ENCODE measurements around the gene PTPRN2.

Gene PTPRN2

GRCh38 chr7:158588878-158589442 is 1.3 kb upstream of the PTPRN2 start:
- ChIA-PET CTCF (interaction anchor here (0.7 kb wide), 1 partner anchor 19 kb away, joined by 4 read pairs; no protein-coding TSS in a partner anchor), POLR2A (no interaction called here)
- no peak for DNase-seq (ENCODE audit: extremely low spot score)
- no peak for TF ChIP-seq ELF4 (IDR thresholded peaks at IDR 0.05)
- TF ChIP-seq TARDBP (IDR thresholded peaks at IDR 0.05) = no peak

DNA sequence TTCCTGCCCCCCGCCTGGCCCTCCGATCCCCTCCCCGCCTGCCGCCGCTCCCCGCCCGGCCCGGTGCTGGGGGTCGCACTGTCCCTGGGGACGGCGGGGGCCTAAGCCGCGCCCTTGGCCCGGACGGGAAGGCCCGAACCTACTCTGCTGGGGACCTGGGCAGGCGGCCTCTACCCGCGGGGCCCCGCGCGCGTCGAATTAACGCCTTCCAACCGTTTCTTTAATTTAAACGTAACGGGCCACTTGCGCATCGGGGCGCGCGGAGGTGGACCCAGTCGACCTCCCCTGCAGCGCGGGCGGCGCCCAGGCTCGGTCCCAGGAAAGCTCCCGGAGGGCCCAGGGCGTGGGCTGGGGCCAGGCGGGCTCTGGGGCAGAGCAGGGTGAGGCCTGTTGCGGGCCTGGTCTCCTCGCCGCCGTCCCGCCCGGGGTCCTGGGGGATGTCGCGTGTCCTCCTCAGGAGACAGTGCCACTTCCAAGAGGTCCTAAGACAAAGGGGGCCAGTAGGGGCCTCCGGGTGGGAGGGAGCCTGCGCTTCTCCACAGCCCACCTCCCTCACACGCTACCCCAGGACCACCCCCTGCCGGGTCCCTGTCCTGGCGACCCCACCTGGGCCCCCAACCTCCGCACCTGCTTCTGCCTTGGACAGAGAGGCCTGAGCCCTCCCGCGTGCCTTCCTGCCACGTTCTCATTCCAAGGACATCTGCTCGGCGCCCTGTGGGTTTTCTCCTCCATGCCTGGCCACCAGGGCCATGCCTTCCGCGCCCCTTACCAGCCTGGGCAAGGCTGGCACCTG is 658 bp upstream of the PTPRN2 start:
- DNase-seq (ENCODE audit: extremely low spot score) = no peak
- ChIA-PET POLR2A (no interaction called here), CTCF (no interaction called here)
- TF ChIP-seq FOXA1 (IDR thresholded peaks at IDR 0.05) = no peak
- no peak for TF ChIP-seq L3MBTL2 (conservative IDR thresholded peaks at IDR 0.05)
- TF ChIP-seq HDGF (IDR thresholded peaks at IDR 0.05; ENCODE audit: borderline replicate concordance) = no peak
- no peak for TF ChIP-seq PKNOX1 (IDR thresholded peaks at IDR 0.05)
- TF ChIP-seq FOXM1 (IDR thresholded peaks at IDR 0.05; ENCODE audit: borderline replicate concordance) = no peak
- no peak for TF ChIP-seq SUZ12 (IDR thresholded peaks at IDR 0.05)
- no peak for TF ChIP-seq NFRKB (IDR thresholded peaks at IDR 0.05)
- TF ChIP-seq BHLHE40 (IDR thresholded peaks at IDR 0.05; ENCODE audit: borderline replicate concordance) = no peak
- TF ChIP-seq FOXK2 (IDR thresholded peaks at IDR 0.05) = no peak
- TF ChIP-seq LEF1 (IDR thresholded peaks at IDR 0.05; ENCODE audit: borderline replicate concordance) = no peak
- no peak for TF ChIP-seq ELF4 (IDR thresholded peaks at IDR 0.05)
- no peak for TF ChIP-seq ARNT (IDR thresholded peaks at IDR 0.05)
- TF ChIP-seq CTBP1 (IDR thresholded peaks at IDR 0.05; ENCODE audit: borderline replicate concordance) = no peak
- no peak for TF ChIP-seq TARDBP (IDR thresholded peaks at IDR 0.05)
- TF ChIP-seq SP1 (IDR thresholded peaks at IDR 0.05) = no peak
- TF ChIP-seq ZNF384 (IDR thresholded peaks at IDR 0.05) = no peak

- no peak for TF ChIP-seq PKNOX1 (IDR thresholded peaks at IDR 0.05)
- no peak for TF ChIP-seq CTBP1 (IDR thresholded peaks at IDR 0.05; ENCODE audit: borderline replicate concordance)
- TF ChIP-seq NFRKB (IDR thresholded peaks at IDR 0.05) = no peak
- TF ChIP-seq ELF4 (IDR thresholded peaks at IDR 0.05) = no peak
- TF ChIP-seq FOXA1 (IDR thresholded peaks at IDR 0.05) = no peak
- CTCF ChIA-PET = no interaction called here
- DNase-seq (ENCODE audit: extremely low spot score) = no peak
- POLR2A ChIA-PET = no interaction called here
These were observed 993 bp downstream of the PTPRN2 start for GRCh38 chr7:158586499-158587161.

DNA sequence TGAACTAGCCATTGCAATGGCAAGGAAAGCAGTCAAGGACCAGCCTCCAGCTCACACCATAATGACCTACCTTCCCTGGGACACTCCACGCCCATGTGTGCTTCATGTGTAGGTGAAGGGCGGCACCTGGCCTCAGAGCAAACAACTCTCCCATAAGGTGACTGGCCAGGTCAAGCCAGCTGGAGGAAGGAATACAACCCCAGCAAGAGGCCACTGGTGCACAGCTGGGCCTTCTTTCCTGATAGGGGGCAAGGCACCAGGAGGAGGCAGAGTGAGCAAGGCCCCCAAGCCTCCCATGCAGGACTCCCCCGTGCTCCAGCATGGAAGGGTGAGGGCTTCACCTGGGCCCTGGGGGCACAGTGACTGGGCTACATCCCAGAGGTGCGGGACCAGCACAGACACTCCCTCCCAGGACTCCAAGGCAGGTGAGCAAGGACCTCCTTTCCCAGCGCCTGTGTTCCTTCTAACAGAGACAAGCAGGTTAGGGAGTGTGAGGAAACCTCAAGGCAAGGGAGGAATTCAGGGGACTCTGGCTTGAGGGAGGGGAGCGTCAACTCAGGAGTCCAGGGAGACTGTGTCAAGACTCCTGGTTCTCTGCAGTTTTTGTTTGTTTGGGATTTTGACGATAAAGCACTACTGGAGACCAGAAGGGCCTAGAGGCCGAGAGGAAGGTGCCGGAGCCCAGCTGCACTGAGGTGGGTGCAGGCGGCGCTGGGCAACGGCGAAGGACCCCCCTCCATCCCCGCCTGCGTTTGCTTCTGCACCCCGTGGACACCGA is 1.7 kb downstream of the PTPRN2 start:
- no peak for DNase-seq (ENCODE audit: extremely low spot score)
- CTCF ChIA-PET = interaction anchor here (0.6 kb wide), 1 partner anchor 110 kb away, joined by 3 read pairs; no protein-coding TSS in a partner anchor
- POLR2A ChIA-PET = no interaction called here
- no peak for TF ChIP-seq PKNOX1 (IDR thresholded peaks at IDR 0.05)
- TF ChIP-seq TARDBP (IDR thresholded peaks at IDR 0.05) = no peak
- no peak for TF ChIP-seq HDGF (IDR thresholded peaks at IDR 0.05; ENCODE audit: borderline replicate concordance)
- no peak for TF ChIP-seq ELF4 (IDR thresholded peaks at IDR 0.05)
- no peak for TF ChIP-seq FOXM1 (IDR thresholded peaks at IDR 0.05; ENCODE audit: borderline replicate concordance)
- TF ChIP-seq BHLHE40 (IDR thresholded peaks at IDR 0.05; ENCODE audit: borderline replicate concordance) = no peak
- no peak for TF ChIP-seq CTBP1 (IDR thresholded peaks at IDR 0.05; ENCODE audit: borderline replicate concordance)
- no peak for TF ChIP-seq L3MBTL2 (conservative IDR thresholded peaks at IDR 0.05)
- TF ChIP-seq SP1 (IDR thresholded peaks at IDR 0.05) = no peak
- TF ChIP-seq SUZ12 (IDR thresholded peaks at IDR 0.05) = no peak
- no peak for TF ChIP-seq FOXA1 (IDR thresholded peaks at IDR 0.05)
- TF ChIP-seq FOXK2 (IDR thresholded peaks at IDR 0.05) = no peak
- TF ChIP-seq NFRKB (IDR thresholded peaks at IDR 0.05) = no peak

GRCh38 chr7:158584407-158584806 is 3.2 kb downstream of the PTPRN2 start:
- CTCF ChIA-PET = no interaction called here
- no peak for TF ChIP-seq FOXA1 (IDR thresholded peaks at IDR 0.05)
- no peak for TF ChIP-seq FOXK2 (IDR thresholded peaks at IDR 0.05)
- no peak for TF ChIP-seq CTBP1 (IDR thresholded peaks at IDR 0.05; ENCODE audit: borderline replicate concordance)
- TF ChIP-seq SP1 (IDR thresholded peaks at IDR 0.05) = no peak
- TF ChIP-seq ZNF384 (IDR thresholded peaks at IDR 0.05) = no peak
- TF ChIP-seq SUZ12 (IDR thresholded peaks at IDR 0.05) = no peak
- no peak for TF ChIP-seq TARDBP (IDR thresholded peaks at IDR 0.05)
- no peak for TF ChIP-seq LEF1 (IDR thresholded peaks at IDR 0.05; ENCODE audit: borderline replicate concordance)
- TF ChIP-seq BHLHE40 (IDR thresholded peaks at IDR 0.05; ENCODE audit: borderline replicate concordance) = no peak
- TF ChIP-seq FOXM1 (IDR thresholded peaks at IDR 0.05; ENCODE audit: borderline replicate concordance) = no peak
- TF ChIP-seq PKNOX1 (IDR thresholded peaks at IDR 0.05) = no peak
- POLR2A ChIA-PET = no interaction called here
- no peak for DNase-seq (ENCODE audit: extremely low spot score)
